GM19397 (cell line): ENCODE results near the gene CNIH2.
"Not testable (repeated sequence)": the region's sequence is repeated elsewhere in the genome, so short reads cannot be mapped to it uniquely, and the experiment has no call there.

Source experiments
- ATAC-seq: cut with Tn5 transposase; IDR thresholded peaks from one replicate; pipeline ENCODE4 v1.9.1; 2021; ENCODE audit warnings: mild to moderate bottlenecking, moderate library complexity; ENCODE audit not compliant: unreplicated experiment

CNIH2 gene

DNA sequence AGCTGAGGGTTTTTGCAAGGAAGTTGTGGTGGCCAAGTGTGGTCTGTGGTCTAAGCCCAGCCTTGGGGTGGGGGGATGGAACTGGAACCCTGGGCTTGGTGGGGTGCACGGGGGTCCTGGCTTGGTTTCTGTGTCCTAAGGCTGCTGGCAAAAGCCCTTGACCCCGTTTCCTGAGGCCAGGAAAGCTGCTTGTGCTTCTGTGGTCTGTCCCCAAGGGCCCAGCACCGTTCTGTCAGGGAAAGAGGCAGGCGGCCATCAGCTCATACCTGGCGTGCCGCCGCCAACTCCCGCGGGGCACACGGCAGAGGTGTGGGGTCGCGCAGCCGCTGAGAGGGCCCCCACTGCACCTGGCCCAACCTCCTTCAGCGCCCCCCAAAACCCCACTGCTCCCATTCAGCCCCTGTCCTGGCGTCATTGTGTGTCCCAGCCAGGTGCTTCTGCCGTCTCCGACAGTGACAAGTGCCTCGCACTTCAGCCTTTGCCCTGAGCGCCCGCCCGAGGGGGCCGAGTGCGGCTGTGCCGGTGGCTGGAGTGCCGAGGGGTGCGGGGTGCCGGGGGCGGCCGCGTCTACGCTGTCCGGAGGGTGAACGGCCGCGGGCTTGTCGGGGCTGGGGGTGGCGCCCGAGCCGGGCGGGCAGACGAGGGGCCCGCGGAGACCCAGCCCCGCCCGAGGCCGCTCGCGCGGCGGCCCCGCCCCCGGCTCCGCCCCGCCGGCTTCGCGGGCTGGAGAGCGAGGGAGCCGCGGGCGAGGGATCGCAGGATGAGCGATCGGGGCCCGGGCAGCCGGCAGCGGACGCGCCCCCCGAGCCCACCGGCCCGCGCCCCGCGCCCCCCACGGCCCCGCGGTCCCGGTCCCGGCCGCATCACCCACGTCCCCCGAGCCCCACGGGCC, at the start of gene CNIH2:
Gene CNIH2, plus strand, starts transcription at position 705 of the 892 bp plus-strand sequence. CDS start 282 bp downstream, outside the sequence.
- no peak for ATAC-seq

DNA sequence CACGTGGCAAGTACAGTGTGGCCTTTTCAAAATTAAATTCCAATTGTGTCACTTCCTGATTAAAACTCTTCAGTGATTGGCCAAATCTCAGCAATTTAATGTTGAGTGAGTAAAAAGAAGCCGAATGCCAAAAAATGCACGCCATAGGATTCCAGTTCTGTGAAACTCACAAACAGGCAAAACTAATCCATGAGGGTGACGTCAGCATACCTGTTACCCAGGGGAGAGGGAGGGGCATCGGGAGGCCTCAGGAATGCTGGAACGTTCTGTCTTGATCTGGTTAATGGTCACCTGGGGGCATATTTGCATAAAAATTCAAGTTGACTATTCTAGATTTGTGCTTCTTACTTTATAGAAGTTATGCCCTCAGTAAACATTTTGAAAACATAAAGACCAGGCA, 49.5 kb upstream of the CNIH2 start:
- no peak for ATAC-seq

DNA sequence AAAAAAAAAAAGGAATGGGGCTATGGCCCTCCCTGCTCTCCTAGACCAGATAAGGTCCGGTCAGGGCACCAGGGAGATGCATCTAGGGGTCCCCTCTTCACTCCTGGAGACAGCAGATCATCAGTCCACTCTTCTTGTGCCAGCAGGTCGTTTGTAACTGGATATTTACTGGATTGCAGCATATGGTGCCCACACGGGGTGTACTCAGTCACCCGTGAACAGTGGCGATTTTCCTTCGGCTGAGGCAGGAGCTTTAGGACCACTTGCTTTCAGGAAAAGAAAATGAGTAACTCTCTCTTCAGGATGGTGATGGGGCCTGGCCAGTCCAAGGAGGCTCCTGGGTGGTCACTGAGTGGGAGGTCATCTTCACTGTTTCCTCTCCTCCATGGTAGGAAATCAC, 47.8 kb upstream of the CNIH2 start:
- no peak for ATAC-seq

DNA sequence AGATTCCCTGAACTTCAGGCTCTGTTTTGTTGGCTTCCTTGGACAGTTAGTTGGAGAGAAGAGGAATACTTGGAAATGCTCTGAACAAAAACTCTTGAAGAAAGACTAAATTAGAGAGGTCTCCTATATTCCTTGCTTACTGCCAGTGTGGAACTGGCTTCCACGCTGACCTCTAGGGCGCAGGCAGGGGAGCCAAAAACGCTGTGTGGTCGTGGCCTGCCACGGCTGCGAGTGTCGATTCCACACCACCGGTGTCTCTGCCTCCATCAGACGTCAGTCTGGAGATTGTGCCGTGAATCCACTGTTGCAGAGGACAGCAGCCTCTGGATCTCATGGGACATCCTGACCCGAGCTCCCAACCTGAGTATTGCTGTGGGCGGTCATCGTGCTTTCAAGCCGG, 47.0 kb upstream of the CNIH2 start:
- no peak for ATAC-seq

DNA sequence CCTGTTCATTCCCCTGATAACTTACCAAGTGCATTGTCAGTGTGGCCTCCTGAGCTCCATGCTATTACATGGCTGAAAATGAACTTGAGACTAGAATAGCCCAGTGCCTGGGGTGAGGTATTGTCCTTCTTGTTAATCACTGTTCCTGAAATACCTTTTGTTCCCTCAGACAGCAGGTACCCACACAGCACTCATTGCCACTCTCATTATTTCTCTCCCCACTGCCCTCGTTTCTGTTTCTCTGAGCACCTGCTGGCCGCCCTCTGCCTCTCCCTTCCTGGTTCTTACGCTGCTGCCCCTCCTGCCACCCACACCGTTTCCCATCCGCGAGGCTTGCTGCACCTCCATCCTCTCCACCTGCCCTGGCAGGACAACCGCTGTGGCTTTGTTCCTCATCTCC, 46.4 kb upstream of the CNIH2 start:
- no peak for ATAC-seq

DNA sequence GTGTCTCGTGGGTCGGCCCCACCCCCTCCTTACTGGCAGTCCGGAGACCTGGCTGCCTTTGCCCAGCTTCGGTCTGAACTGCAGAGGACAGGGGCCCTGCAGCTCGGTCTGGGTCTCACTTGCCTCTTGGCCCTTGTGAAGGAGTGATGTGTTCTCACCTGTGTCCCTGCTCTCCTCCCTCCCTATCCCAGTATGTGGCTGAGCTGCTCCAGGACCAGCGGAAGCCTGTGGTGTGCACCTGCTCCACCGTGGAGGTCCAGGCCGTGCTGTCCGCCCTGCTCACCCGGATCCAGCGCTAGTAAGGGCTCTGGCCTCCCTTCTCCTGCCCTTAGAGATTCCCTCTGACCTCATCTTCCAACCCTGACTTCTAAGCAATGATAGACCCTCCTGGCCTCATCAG, 45.2 kb upstream of the CNIH2 start:
- ATAC-seq, result no peak

DNA sequence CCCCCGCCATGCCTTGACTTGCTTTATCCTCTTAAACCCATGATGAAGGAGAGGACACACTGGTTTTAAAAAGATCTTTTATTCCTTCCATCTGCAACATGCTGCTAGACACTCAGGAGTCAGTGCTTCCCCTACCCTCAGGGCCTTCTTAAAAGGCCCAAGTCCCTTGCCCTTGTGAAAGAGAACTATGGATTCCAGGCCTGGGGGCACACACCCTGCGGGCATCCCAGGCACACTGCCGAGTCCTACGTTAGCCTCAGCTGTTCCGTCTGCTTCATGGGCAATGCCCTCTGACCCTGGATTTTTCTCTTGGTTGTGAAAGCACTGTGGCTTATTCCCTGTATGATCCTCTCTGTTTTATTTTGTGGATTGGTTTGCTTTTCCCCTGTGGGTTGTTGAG, 44.7 kb upstream of the CNIH2 start:
- ATAC-seq, result no peak

DNA sequence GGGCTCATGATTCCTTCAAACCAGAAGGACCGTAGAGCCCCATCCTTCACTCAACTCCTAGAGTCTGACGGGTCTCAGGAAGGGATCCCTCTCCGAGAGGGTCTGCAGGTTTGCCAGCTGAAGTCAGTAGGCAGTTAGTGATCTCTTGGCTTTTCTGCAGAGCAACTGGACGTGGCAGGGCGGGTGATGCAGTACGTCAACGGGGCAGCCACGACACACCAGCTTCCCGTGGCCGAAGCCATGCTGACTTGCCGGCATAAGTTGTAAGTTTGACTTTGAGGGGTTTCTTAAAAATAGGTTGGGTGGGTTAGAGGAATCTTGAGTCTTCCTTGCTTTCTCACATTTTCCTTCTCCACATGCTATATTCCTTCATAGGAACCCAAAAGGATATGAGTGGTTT, 42.8 kb upstream of the CNIH2 start:
- no peak for ATAC-seq

DNA sequence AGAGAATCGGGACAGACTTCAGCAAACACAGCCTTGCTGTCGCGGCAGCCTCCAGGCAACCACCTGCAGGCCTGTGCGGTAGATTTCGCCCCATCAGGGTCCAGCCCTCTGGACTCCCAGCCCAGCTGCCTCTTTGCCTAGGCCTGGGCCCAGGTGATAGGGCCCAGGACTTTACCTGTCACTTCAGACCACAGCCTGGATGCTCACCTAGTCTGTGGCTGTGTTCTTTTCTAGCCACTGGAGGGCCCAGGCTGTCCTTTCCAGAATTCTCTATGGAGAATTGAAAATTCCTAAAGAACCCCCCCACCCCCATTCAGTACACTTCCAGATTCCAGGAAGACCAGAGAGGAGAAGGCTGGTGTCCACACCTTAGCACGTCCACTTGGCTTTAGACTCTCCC, 40.1 kb upstream of the CNIH2 start:
- ATAC-seq, result no peak

DNA sequence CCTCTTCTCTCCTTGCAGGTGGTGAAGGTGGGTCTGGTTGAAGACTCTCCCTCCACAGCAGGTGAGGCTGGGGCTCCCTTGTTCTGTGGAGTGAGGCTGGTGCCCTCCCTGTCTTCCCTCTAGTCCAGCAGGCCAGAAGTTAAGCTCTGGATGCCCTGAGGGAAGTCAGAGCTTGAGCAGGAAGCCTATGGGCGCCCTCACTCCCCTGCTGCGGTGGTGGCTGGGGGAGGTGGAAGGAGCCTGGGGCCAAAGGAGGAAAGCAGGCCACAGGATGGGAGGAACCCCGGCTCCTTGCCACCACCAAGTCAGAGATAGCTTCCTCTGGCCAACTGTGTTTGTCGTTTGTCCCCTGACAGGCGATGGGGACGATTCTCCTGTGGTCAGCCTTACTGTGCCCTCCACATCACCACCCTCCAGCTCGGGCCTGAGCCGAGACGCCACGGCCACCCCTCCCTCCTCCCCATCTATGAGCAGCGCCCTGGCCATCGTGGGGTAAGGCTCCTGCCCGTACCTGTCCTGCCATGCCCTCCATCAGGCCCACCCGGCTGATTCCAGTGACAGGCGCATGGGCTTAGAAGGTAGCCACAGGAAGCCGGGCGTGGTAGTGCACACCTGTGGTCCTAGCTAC, 39.1 kb upstream of the CNIH2 start:
- ATAC-seq, result no peak

DNA sequence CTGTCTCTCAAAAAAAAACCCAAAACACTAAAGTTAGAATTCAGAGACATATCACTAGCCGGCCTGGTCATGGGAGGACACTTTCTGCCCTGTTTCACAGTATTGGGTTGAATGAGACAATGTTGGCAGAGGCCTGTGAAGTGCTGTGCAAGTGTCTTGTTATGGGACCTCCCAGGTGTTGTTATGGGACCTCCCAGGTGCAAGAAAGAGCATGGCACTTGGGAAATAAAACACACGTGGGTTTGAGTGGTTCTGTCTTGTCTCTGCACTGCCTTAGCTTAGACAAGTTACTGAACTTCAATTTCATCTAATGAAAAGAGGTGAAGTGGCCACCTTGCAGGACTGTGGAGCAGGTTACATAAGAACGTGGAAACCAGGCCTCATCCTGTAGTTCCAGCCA, 38.5 kb upstream of the CNIH2 start:
- no peak for ATAC-seq

DNA sequence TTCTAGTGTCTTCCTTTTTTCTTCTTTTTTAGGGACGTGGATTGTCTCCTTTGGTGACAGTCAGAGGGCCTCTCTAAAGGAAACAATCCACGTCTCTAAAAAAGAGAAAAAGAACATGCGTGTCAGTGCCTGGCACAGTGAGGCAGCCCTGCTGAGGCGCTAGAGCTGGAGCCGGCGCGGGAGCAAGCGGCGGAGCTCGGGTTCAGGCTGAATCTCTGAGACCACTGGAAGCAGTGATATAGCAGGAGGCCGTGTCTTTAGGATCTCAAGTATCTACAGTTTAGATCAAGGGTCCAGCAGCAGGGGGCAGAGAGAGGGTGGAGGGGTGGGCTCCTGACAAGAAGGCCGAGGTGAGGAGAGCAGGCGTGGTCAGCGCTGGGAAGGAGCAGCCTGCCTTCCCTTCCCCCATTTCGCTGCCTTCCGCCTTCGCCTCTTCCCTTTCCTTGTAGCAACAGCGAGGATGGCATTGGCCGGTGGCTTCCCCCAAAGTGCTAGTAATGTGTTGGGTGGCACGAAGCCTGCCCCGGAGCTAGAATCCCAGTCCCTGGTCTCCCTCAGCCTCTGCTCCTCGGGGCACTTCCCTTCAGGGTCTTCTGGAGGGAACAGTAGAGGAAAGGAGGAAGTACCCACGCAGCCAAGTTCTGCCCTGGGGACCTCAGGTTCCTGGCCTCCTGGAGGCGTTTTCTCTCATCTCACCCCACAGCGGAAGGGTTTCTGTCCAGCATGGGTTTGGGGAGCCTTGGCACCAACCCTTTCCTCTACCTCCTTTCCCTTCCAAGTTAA, 37.8 kb upstream of the CNIH2 start:
- ATAC-seq, result no peak

DNA sequence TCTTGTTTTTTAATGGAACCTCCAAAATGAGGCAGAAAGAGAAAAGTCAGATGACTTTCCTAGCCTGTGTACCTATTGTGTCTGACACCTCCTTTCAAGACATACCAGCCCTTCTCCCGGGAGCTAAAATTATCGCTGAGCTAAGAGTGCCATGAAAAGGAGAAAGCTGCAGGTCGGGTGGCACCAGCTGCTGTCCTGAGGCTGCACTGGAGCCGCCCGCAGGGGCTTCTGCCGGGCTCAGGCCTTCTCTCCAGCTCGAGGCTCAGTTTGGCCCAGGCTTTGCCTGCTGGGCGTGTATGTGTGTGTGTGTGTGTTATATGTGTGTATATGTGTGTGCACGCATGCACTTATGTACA, 37.2 kb upstream of the CNIH2 start:
- no peak for ATAC-seq

DNA sequence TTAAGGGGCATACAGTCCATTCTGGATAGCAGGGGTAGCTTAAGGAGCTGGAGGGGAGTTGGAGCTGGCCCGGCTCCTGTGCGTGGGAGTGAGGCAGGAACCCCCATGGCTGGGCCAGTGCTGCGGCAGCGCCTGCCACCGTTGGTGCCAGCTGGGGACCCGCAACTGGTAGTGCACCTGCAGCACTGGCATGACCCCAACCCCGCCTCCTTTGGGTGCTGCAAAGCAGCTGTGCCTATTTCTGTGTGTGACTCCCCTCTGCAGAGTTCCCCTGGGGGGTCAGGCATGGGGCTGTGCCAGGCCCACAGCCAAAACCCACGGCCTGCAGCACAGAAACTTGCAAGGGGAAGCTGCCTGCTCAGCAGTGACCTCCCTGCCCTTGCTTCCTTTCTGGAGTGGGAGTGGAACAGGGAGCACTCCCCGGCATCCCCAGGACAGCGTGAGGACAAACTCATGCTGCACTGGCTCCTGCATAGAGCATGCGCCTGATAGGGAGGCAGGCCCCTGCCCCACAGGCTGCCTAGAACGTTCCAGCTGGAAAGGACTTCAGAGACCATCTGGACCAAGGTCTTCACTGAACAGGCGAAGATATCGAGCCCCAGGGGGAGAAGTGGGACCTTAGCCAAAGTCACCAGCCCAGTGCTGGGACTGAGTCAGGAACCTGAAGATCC, 35.7 kb upstream of the CNIH2 start:
- ATAC-seq, result no peak

DNA sequence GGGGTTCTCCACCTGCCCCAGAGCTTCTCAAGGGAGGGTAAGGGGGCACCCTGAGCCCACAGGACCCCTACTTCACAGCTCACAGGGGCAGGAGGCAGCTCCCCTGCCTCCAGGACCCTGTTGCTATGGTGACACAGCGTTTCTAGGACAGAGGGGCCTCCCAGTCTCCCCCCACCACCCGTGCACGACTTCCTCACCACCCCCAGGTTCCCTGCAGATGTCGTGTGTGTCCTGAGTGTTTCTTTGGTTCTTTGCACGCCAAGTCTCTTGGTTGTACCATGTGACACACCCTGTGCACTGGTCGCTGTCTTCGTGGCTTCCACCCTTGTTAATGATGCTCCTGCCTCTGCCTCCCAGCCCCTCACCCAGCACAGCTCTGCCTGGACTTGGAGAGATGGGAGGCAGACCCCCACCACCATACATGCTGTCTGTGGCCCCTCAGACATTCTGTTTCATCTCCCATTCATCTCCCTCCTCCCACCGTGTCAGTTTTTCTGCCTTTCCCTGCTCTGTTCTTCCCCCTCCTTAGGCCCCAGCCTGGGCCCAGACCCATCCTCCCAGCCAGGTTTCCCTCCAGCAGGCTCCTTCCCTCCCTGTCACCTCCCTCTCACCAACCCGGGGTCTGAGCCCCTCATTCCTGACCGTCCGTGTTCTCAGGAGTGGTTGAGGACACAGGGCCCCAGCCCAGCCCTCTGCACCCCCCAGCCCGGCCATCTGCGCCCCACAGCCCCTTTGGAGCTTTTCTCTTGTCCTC, 34.0 kb upstream of the CNIH2 start:
- ATAC-seq, result no peak

DNA sequence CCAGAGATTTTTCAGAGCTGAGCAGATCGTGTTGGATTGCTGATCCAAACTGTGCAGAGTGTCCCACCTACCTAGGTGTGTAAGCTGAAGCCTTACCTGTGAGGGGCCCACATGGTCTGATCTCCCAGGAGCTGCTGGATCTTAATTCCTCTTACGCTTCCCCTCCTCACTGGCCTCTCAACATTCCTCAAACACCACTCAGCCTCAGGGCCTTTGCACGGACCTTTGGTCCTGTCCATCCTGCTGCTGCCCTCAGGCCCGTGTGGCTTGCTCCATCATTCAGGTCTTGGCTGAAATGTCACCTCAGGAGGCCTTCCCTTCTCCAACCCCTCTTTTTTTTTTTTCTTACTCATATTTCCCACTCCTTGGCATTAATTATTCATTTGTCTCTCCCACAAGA, 30.7 kb upstream of the CNIH2 start:
- no peak for ATAC-seq

DNA sequence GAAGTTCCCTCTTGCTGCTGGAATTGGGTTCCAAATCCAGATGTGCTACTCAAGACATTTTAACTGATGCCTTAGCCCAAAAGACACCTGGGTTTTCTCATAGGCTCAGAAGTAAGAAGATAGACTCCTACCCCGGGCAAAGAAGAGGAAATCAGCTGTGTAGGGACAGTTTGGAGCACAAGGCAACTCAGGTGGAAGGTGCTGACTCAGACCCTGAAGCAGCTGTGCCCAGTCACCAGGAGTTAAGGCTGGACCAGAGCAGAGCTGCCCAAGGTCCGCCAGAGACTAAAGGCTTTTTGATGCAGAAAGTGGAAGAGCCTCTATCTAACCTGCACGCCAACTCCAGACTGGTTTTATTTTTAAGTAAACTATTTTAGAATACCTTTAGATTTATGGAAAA, 30.2 kb upstream of the CNIH2 start:
- no peak for ATAC-seq

DNA sequence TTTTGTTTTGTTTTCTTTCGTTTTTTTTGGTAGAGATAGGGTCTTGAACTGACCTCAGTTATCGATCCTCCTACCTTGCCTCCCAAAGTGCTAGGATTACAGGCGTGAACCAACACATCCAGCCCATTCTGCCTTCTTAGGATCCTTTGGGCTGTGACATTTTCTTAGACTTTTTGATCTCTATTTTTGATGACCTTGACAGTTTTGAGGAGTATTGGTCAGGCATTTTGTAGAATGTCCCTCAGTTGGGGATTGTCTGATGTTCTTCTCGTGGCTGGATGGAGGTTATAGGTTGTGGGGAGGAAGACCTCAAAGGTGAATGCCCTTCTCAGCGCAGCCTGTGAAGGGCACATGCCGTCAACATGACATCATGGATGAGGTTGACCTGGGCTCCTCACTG, 29.1 kb upstream of the CNIH2 start:
- no peak for ATAC-seq

DNA sequence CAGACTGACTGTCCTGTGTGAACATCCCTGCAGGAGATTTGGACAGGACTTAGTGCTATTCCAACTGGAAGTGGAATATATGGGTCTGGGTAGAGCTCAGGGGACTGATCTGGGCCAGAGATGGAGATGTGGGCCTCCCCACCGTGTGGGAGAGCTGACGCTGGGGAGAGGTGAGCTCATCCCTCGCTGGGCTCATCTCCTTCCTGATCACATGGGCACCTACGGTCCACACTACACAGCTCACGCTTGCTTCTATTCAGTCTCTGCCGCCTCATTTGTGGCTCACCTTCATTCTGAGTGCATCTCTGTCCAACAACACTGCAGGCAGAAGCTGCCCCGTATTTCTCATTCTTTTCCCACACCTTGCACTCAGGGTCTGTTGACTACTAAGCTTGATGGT, 26.2 kb upstream of the CNIH2 start:
- no peak for ATAC-seq

DNA sequence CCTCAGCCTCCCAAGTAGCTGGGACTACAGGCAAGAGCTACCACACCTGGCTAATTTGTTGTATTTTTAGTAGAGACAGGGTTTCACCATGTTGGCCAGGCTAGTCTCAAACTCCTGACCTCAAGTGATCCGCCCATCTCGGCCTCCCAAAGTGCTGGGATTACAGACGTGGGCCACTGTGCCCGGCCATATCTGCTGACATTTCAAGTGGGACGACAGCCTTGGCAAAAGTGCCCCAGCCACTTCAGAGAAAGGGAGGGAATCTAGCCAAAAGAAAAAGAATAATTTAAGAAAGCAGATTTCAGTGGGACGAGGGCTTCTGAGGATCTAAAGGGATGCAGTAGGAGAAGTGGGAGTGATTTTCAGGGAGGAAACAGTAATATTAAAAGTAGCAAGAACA, 24.9 kb upstream of the CNIH2 start:
- not testable (repeated sequence) for ATAC-seq

DNA sequence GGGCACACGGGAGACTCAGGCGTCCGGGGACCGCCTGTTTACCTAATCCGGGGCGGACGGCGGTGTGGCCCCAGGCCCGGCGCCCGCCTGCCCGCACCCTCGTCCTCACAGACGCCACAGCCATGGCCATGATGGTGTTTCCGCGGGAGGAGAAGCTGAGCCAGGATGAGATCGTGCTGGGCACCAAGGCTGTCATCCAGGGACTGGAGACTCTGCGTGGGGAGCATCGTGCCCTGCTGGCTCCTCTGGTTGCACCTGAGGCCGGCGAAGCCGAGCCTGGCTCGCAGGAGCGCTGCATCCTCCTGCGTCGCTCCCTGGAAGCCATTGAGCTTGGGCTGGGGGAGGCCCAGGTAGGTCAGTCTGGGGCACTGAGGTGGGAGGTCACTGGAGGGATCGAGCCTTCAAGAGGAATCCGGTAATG, 19.5 kb upstream of the CNIH2 start:
- no peak for ATAC-seq
